GM21528 (cell line): Measurements from ENCODE around the gene ARHGAP35.
"Not testable (repeated sequence)": the region's sequence is repeated elsewhere in the genome, so short reads cannot be mapped to it uniquely, and the experiment has no call there.

Experiments used
- ATAC-seq: cut with Tn5 transposase; IDR thresholded peaks from one replicate; pipeline ENCODE4 v1.9.1; 2021; ENCODE audit warnings: mild to moderate bottlenecking, moderate library complexity; ENCODE audit not compliant: unreplicated experiment, low FRiP score

ARHGAP35 gene

GRCh38 chr19:46842791-46843190 is 18.0 kb upstream of the ARHGAP35 start:
- no peak for ATAC-seq

DNA sequence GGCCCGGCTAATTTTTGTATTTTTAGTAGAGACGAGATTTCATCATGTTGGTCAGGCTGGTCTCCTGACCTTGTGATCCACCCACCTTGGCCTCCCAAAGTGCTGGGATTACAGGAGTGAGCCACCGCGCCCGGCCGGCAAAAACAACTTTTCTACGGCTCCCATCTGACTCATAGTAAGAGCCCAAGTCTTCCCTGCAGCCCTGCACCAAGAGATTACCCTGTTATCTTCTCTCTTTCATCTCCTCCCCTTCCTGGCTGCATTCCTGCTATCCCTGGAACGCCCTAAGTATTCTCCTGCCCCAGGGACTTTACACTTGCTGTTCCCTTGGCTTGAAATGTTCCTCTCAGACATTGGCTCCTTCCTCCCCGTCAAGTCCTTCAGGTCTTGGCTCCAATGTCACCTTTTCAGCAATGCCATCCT is 16.7 kb upstream of the ARHGAP35 start:
- no peak for ATAC-seq

DNA sequence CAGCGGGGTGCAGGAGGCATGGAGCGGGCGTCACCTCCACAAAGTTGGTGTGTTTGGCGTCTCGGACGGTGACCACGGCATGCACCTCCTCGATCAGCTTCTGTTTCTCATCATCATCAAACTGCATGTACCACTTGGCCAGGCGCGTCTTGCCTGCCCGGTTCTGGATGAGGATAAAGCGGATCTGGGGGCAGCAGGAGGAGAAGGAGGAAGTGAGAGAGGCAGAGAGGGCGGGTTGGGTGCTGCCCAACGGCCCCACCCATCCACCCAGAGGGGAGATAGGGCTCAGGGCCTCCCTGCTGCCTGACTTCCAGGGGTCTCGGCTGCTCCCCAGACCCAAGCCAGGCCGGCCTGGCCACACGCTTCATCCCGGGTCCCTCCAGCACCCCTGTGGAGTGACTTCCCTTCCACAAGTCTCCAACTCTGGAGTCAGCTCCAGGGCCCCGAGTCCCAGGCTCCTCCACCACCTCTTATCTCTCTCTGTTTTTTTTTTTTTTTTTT is 14.8 kb upstream of the ARHGAP35 start:
- ATAC-seq = no peak

- ATAC-seq = no peak
These were observed 13.3 kb upstream of the ARHGAP35 start for GRCh38 chr19:46847528-46847927.

- no peak for ATAC-seq
These were observed 12.4 kb upstream of the ARHGAP35 start for GRCh38 chr19:46848389-46848788.

- no peak for ATAC-seq
These were observed 11.2 kb upstream of the ARHGAP35 start for GRCh38 chr19:46849610-46850009.

- peak; percentile 81 for ATAC-seq
These were observed 10.3 kb upstream of the ARHGAP35 start, which contains the start of gene AP2S1 for GRCh38 chr19:46850228-46851203. TSS of gene AP2S1 (minus strand) at chr19:46850846. CDS start at chr19:46850766, 80 bp downstream.

- ATAC-seq = no peak
These were observed 8.0 kb upstream of the ARHGAP35 start for GRCh38 chr19:46852830-46853229.

- ATAC-seq = not testable (repeated sequence)
These were observed 6.1 kb upstream of the ARHGAP35 start for GRCh38 chr19:46854698-46855097.

DNA sequence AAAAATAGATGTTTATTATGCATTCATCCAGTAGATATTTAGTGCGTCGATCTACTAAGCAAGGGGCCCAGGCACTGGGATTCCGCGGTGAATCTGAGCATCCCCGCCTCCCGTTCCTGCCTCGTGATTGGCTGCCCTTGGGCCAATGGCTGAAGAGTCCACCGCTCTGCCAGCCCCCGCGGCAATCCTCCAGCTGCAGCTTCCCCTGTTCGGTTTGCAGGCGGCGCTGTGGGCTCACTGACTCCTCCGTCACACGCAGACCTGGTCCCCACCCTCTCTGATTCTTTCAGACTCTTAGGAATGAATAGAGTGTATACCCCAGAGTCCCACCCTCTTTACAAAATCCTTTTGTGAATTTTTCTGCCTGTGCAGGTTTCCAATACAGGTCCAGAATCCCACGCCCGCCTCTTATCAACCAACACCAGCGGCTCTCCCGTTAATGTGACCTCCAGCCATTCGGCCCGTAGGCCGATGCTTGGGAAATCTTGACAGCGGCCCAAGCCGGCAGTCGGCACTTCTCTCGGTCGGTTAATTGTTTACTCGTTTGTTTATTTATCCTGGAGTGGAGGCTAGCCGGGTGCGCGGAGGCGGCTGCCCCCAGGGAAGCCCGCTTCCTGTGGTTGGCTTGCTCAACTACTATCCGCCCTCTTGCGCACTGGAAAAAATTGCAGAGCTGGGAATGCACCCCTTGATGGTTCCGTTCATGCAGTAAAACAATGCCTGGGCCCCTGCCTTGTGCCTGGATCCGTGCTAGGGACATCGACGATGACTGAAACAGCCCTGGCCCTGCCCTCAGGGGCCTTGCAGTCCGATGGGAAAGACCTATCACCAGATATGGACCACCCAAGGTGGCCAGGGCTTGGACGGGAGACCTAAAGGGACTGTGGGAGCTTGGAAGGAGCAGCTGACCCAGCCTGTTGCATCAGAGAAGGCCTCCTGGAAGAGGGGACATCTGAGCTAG is 4.5 kb upstream of the ARHGAP35 start:
- ATAC-seq = peak; percentile 36

GRCh38 chr19:46859637-46860124 is 1.1 kb upstream of the ARHGAP35 start:
- peak; percentile 10 for ATAC-seq

GRCh38 chr19:46860125-46860845 is 512 bp upstream of the ARHGAP35 start:
- ATAC-seq = peak; percentile 55

- ATAC-seq = no peak
These were observed 1.1 kb downstream of the ARHGAP35 start for GRCh38 chr19:46861691-46862502.

GRCh38 chr19:46862503-46862834 is 1.7 kb downstream of the ARHGAP35 start:
- ATAC-seq = no peak

- no peak for ATAC-seq
These were observed 2.3 kb downstream of the ARHGAP35 start for GRCh38 chr19:46862974-46863632.

DNA sequence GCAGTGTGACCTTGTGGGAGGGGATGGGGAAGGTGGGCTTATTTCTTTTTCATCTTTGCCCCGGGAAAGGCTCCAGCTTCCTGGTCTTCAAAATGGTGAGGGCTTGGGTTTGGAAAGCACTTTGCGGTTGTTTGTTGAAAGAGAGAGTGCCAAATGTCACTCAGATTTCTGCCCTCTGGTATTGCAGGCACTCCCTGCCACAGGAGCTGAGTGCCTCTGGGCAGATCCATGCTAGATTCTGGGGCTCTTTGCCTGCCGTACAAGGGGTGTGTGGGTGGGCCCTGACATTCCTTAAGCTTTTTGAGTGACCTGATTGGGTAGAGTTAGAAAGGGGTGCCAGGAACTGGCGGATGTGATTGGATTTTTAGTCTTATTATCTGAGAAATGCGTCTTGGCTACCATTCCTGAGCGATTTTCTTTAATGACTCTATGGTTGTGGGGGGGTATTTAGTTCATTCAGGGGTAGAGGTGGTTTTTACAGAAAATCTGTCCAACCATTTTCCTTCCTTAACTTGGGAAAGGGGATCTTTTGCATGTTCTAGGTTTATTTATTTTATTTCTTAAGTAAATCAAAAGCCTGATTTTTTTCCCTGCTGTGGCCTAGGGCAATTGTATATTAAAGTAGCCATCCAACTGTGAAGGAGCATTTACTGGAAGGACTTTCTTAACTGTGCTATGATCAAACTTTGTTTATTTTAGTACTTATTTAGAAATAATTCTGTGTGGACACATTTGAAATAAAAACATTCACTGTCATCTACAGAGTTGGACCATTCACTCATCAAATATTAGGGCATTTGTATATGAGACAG is 3.2 kb downstream of the ARHGAP35 start:
- no peak for ATAC-seq

- no peak for ATAC-seq
These were observed 5.8 kb downstream of the ARHGAP35 start for GRCh38 chr19:46866407-46867136.
